AG09309 (cell line): ENCODE results near the gene KRTAP1-5.
A peak's percentile ranks its signal among the peaks of the same experiment; 100 is the strongest.
"Not testable (repeated sequence)": the region's sequence is repeated elsewhere in the genome, so short reads cannot be mapped to it uniquely, and the experiment has no call there.

Experiments used
- DNase-seq: peaks from one replicate; pipeline ENCODE4 v3.0.0-alpha.2; 2010; ENCODE audit warnings: low read depth
- H3K4me3 ChIP-seq: 2 replicates; pipeline ENCODE4 v1.5.1; 2011; ENCODE audit warnings: mild to moderate bottlenecking, low read depth, low read length, moderate library complexity; ENCODE audit not compliant: control insufficient read depth
- TF ChIP-seq, protein P1 (sequence below): IDR thresholded peaks from 2 replicates; pipeline ENCODE4 v1.5.1; 2011; ENCODE audit warnings: mild to moderate bottlenecking, low read depth, low read length, inconsistent platforms; ENCODE audit not compliant: insufficient read depth, control insufficient read depth; ENCODE audit errors: missing control alignments

Gene KRTAP1-5

DNA sequence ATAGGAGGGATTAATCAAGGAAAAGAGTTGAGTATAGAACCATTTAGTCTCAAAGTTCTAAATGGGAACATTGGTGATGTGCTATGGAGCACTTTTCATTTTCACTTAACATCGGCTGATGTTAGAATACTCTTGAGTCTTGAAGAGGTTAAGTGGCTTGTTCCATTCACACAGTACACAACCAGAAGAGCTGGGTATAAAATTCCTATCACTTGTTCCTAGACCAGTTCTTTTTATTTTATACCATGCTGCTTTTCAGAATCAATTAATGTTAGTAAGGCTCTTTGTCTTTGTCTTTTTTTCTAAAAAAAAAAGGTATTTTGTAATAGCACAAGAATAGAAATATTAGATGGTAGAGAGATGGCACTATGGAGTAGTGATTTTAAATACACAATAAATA lies 15.9 kb upstream of the KRTAP1-5 start:
- H3K4me3 ChIP-seq, result no peak overlapping the region
- DNase-seq, result no peak
- TF ChIP-seq, protein P1, sequence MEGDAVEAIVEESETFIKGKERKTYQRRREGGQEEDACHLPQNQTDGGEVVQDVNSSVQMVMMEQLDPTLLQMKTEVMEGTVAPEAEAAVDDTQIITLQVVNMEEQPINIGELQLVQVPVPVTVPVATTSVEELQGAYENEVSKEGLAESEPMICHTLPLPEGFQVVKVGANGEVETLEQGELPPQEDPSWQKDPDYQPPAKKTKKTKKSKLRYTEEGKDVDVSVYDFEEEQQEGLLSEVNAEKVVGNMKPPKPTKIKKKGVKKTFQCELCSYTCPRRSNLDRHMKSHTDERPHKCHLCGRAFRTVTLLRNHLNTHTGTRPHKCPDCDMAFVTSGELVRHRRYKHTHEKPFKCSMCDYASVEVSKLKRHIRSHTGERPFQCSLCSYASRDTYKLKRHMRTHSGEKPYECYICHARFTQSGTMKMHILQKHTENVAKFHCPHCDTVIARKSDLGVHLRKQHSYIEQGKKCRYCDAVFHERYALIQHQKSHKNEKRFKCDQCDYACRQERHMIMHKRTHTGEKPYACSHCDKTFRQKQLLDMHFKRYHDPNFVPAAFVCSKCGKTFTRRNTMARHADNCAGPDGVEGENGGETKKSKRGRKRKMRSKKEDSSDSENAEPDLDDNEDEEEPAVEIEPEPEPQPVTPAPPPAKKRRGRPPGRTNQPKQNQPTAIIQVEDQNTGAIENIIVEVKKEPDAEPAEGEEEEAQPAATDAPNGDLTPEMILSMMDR, result no peak

DNA sequence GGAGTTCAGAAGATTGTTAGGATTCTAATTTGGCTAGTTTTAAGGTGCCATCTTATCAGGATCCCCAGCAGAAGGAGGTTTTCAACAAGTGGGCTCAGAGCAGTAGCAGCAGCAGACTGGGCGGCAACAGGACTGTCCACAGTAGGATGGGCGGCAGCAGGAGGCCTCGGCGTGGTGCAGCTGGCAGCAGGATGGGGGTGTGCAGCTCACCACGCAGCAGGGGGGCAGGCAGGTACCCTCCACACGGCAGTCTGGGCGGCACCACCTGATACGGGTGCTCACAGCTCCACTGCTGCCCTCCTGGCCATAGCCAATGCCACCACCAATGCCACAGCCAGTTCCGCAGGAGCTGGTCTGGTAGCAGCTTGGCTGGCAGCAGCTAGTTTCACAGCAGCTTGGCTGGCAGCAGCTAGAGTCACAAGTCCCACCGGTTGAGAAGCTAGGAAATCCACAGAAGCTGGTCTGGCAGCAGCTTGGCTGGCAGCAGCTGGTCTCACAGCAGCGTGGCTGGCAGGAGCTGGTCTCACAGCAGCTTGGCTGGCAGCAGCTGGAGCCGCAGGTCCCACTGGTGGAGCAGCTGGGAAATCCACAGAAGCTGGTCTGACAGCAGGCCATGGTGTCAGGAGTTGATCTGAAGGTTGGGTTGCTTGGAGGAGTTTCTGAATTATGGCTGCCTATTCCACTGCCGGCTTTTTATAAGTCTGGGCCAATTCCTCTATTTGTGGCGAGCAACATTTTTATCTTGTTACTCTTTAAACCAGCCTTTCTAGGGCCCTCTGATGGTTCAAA lies 14.0 kb upstream of the KRTAP1-5 start, which contains the start of gene KRTAP1-1:
TSS of gene KRTAP1-1 (minus strand) at position 668 of the 789 bp plus-strand sequence. CDS start at position 615, 53 bp downstream.
- DNase-seq, H3K4me3 ChIP-seq: not testable (repeated sequence)
- TF ChIP-seq, protein P1, result peak; percentile 26

DNA sequence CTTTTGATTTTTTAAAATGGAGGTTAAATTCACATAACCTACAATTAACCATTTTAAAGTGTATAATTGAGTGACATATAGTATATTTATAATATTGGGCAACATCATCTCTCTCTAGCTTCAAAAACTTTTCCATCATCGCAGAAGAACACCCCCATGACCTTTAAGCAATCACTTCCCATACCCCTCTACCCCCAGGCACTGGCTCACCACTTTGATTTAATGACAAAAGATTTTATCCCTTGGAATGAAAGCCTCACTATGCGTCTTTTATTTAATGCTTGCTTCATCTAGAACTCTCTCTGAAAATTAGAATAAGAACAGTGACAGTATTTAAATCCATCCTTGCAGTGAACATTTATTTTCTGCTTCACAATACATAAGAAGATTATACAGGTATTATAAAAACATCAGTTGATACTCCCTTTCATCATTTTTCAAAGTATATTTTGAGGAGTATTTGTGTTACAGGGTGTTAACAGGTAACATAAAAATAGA lies 10.9 kb upstream of the KRTAP1-5 start:
- DNase-seq, result no peak
- H3K4me3 ChIP-seq, result no peak overlapping the region
- TF ChIP-seq, protein P1, result no peak

DNA sequence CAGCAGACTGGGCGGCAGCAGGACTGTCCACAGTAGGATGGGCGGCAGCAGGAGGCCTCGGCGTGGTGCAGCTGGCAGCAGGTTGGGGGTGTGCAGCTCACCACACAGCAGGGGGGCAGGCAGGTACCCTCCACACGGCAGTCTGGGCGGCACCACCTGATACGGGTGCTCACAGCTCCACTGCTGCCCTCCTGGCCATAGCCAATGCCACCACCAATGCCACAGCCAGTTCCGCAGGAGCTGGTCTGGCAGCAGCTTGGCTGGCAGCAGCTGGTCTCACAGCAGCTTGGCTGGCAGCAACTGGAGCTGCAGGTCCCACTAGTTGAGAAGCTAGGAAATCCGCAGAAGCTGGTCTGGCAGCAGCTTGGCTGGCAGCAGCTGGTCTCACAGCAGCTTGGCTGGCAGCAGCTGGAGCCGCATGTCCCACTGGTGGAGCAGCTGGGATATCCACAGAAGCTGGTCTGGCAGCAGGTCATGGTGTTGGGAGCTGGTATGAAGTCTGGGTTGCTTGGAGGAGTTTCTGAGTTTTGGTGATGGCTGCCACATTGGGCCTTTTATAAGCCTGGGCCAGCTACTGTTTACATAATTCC lies 7.4 kb upstream of the KRTAP1-5 start, which contains the start of gene KRTAP1-3:
TSS of gene KRTAP1-3 (minus strand) at position 529 of the 590 bp plus-strand sequence. CDS start at position 476, 53 bp downstream.
- H3K4me3 ChIP-seq, DNase-seq: not testable (repeated sequence)

DNA sequence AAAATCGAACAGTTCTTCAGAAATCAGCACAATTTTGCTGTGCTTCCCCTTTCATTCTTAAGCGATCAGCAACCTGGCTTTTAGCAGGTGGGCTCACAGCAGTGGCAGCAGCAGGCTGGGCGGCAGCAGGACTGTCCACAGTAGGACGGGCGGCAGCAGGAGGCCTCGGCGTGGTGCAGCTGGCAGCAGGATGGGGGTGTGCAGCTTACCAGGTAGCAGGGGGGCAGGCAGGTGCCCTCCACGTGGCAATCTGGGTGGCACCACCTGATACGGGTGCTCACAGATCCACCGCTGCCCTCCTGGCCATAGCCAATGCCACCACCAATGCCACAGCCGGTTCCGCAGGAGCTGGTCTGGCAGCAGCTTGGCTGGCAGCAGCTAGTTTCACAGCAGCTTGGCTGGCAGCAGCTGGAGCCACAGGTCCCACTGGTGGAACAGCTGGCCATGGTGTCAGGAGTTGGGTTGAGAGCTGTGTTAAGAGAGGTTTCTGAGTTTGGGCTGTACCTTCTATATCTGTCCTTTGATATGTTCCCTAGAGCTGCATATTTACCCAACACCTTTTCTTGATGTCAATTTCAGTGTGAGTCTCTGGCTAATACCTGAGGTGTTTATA lies 2.7 kb upstream of the KRTAP1-5 start, which contains the start of gene KRTAP1-4:
TSS of gene KRTAP1-4 (minus strand) at position 563 of the 613 bp plus-strand sequence. CDS start at position 446, 117 bp downstream.
- TF ChIP-seq, protein P1, result no peak
- DNase-seq, result no peak
- H3K4me3 ChIP-seq, result no peak within 1 kb of the TSS

DNA sequence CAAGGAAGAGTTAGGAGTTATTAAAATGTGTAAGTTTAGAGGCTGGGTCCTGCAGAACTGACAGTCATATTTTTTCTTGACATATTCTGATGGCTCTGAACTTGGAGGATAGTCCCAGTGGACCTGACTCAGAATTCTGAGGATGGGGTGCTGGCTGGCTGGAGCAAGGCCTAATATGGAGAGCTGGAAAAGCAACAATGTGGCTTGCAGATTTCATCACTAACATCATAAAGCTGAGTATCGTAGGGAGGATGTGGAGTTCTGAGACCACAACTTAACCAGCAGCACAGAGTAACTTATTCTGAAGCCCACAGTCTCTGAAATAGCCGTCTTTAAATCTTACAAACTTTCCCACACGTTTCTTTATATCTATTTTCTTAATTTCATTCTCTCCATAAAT lies 2.3 kb downstream of the KRTAP1-5 start:
- no peak overlapping the region for H3K4me3 ChIP-seq
- DNase-seq, result no peak
- TF ChIP-seq, protein P1, result no peak

DNA sequence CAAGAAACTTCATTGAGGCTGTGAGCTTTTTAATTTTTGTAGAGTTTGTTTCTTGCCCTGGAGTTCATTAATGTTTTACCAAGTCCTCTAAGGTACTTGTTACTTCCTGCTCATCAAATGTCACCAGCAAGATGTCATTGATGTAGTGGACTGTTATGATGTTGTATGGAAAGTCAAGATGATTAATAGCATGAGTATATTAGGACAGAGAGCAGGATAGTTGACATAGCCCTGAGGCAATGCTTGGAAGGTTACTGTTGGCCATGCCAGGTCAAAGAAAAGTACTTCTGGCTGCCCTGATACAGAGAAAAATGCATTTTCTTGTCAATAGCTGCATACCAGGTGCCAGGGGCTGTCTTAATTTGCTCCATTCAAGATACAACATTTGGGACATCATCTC lies 6.7 kb downstream of the KRTAP1-5 start:
- H3K4me3 ChIP-seq, result no peak overlapping the region
- DNase-seq, result no peak
- TF ChIP-seq, protein P1, result no peak
